Testis (tissue), 2 donors: ENCODE measurements around the gene GPR176.

Source experiments
- POLR2A ChIP-seq: fragments of 450-650 bp; IDR thresholded peaks from one replicate; pipeline ENCODE4 v1.6.1; 2017; ENCODE audit warnings: antibody characterized with exemption, mild to moderate bottlenecking, moderate library complexity
- TF ChIP-seq, protein P1 (sequence below), 3 experiments: fragments of 450-650 bp in 2 of 3; fragments of 200-600 bp in 1 of 3; sonication (generic) in 1 of 3; IDR thresholded peaks; one replicate each; pipeline ENCODE4 v1.5.1; 2016 to 2019; ENCODE audit warnings: antibody characterized with exemption in 3 of 3, mild to moderate bottlenecking in 2 of 3, moderate library complexity in 1 of 3

DNA sequence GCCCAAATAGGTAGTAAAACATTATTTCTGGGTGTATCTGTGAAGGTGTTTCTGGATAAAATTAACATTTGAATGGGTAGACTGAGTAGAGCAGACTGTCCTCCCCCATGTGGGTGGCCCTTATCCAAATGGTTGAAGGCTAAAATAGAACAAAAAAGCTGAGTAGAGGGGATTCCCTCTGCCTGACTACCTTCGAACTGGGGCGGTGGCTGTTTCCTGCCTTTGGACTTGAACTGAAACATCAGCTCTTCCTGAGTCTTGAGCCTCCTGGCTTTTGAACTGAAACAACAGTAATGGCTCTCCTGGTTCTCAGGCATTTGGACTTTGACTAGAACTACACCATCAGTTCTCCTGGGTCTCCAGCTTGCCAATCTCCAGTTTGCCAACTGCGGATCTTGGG is 4.4 kb upstream of the GPR176 start:
- TF ChIP-seq POLR2A, result no peak
- TF ChIP-seq, protein P1, sequence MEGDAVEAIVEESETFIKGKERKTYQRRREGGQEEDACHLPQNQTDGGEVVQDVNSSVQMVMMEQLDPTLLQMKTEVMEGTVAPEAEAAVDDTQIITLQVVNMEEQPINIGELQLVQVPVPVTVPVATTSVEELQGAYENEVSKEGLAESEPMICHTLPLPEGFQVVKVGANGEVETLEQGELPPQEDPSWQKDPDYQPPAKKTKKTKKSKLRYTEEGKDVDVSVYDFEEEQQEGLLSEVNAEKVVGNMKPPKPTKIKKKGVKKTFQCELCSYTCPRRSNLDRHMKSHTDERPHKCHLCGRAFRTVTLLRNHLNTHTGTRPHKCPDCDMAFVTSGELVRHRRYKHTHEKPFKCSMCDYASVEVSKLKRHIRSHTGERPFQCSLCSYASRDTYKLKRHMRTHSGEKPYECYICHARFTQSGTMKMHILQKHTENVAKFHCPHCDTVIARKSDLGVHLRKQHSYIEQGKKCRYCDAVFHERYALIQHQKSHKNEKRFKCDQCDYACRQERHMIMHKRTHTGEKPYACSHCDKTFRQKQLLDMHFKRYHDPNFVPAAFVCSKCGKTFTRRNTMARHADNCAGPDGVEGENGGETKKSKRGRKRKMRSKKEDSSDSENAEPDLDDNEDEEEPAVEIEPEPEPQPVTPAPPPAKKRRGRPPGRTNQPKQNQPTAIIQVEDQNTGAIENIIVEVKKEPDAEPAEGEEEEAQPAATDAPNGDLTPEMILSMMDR (IDR thresholded peaks at IDR 0.05), result no peak
